Measurements from ENCODE around the gene TMEM106A. TPM values are rescaled to one million over a fixed set of nuclear protein-coding genes. Genes with fewer than 3 reads are reported as not detected.
"Not testable (repeated sequence)": the region's sequence is repeated elsewhere in the genome, so short reads cannot be mapped to it uniquely, and the experiment has no call there.

Gene TMEM106A
- total RNA-seq, 1 experiment from 2014 or later = 2.2 TPM

- BruUV-seq (replicated peaks); H3K4me1 Mint-ChIP-seq (ENCODE audit: insufficient read depth, unreplicated experiment); H3K9me3 Mint-ChIP-seq (ENCODE audit: unreplicated experiment); H3K27me3 Mint-ChIP-seq (ENCODE audit: insufficient read depth, unreplicated experiment); H3K27ac Mint-ChIP-seq (ENCODE audit: low read depth, unreplicated experiment); POLR2A ChIA-PET; DNase-seq (ENCODE audit: unreplicated experiment); H3K4me3 Mint-ChIP-seq (ENCODE audit: unreplicated experiment); H3K36me3 Mint-ChIP-seq (ENCODE audit: insufficient read depth, unreplicated experiment); intact Hi-C loops (cut with micrococcal nuclease); CTCF ChIA-PET: not testable (repeated sequence)
These were observed 19.7 kb downstream of the TMEM106A start for GRCh38 chr17:43231205-43232020.

GRCh38 chr17:43232021-43232699 lies 20.5 kb downstream of the TMEM106A start:
- POLR2A ChIA-PET; H3K27ac Mint-ChIP-seq (ENCODE audit: low read depth, unreplicated experiment); H3K9me3 Mint-ChIP-seq (ENCODE audit: unreplicated experiment); H3K27me3 Mint-ChIP-seq (ENCODE audit: insufficient read depth, unreplicated experiment); H3K36me3 Mint-ChIP-seq (ENCODE audit: insufficient read depth, unreplicated experiment); H3K4me3 Mint-ChIP-seq (ENCODE audit: unreplicated experiment); intact Hi-C loops (cut with micrococcal nuclease); H3K4me1 Mint-ChIP-seq (ENCODE audit: insufficient read depth, unreplicated experiment); DNase-seq (ENCODE audit: unreplicated experiment); CTCF ChIA-PET: not testable (repeated sequence)
- BruUV-seq (replicated peaks) = TSS peak; percentile 59

GRCh38 chr17:43233263-43233662 lies 21.6 kb downstream of the TMEM106A start:
- H3K27me3 Mint-ChIP-seq (ENCODE audit: insufficient read depth, unreplicated experiment); H3K4me1 Mint-ChIP-seq (ENCODE audit: insufficient read depth, unreplicated experiment); POLR2A ChIA-PET; BruUV-seq (replicated peaks); H3K4me3 Mint-ChIP-seq (ENCODE audit: unreplicated experiment); H3K36me3 Mint-ChIP-seq (ENCODE audit: insufficient read depth, unreplicated experiment); CTCF ChIA-PET; intact Hi-C loops (cut with micrococcal nuclease); DNase-seq (ENCODE audit: unreplicated experiment); H3K27ac Mint-ChIP-seq (ENCODE audit: low read depth, unreplicated experiment); H3K9me3 Mint-ChIP-seq (ENCODE audit: unreplicated experiment): not testable (repeated sequence)

DNA sequence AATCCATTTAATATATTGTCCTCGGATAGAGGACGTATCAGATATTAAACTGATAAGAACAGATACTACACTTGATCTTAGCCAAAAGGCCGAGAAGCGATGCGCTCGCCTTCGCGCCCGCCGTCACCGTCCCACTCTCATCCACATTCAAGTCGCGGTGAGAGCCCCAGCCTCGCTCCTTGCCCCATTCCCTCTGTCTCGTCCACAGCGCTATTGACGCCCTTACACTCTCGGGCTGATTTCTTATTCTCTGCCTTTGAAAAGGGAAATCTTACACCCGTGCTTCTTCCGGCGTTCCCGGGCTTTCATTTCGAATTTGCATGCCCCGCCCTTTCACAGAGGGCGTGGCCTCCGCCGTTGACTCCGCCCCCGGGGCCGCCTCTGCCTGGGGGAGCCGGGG lies 22.2 kb downstream of the TMEM106A start, which contains the start of gene RNU2-1:
Gene RNU2-1, minus strand, starts transcription at position 101 of the 400 bp plus-strand sequence.
- POLR2A ChIA-PET; intact Hi-C loops (cut with micrococcal nuclease); DNase-seq (ENCODE audit: unreplicated experiment); BruUV-seq (replicated peaks); H3K4me3 Mint-ChIP-seq (ENCODE audit: unreplicated experiment); H3K27me3 Mint-ChIP-seq (ENCODE audit: insufficient read depth, unreplicated experiment); CTCF ChIA-PET; H3K36me3 Mint-ChIP-seq (ENCODE audit: insufficient read depth, unreplicated experiment); H3K4me1 Mint-ChIP-seq (ENCODE audit: insufficient read depth, unreplicated experiment); H3K27ac Mint-ChIP-seq (ENCODE audit: low read depth, unreplicated experiment); H3K9me3 Mint-ChIP-seq (ENCODE audit: unreplicated experiment): not testable (repeated sequence)

DNA sequence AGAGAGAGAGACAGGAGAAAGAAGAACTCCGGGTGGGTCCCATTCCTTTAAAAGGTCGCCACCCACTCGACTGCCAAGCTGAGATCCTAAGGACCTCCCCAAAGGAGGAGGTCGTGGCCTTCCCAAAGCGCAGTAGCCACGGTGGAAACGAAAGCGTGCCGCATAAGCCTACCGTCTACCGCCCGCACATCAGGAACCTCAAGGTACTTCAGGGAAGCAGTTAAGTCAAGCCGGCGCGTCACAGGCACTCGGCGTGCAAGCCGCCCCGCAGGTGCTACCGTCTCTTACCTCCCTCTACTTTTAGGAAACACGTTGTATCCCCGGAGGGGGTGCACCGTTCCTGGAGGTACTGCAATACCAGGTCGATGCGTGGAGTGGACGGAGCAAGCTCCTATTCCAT lies 27.9 kb downstream of the TMEM106A start:
- H3K4me1 Mint-ChIP-seq (ENCODE audit: insufficient read depth, unreplicated experiment); H3K4me3 Mint-ChIP-seq (ENCODE audit: unreplicated experiment); H3K27ac Mint-ChIP-seq (ENCODE audit: low read depth, unreplicated experiment); DNase-seq (ENCODE audit: unreplicated experiment); BruUV-seq (replicated peaks); CTCF ChIA-PET; H3K36me3 Mint-ChIP-seq (ENCODE audit: insufficient read depth, unreplicated experiment); H3K9me3 Mint-ChIP-seq (ENCODE audit: unreplicated experiment); H3K27me3 Mint-ChIP-seq (ENCODE audit: insufficient read depth, unreplicated experiment); POLR2A ChIA-PET; intact Hi-C loops (cut with micrococcal nuclease): not testable (repeated sequence)

DNA sequence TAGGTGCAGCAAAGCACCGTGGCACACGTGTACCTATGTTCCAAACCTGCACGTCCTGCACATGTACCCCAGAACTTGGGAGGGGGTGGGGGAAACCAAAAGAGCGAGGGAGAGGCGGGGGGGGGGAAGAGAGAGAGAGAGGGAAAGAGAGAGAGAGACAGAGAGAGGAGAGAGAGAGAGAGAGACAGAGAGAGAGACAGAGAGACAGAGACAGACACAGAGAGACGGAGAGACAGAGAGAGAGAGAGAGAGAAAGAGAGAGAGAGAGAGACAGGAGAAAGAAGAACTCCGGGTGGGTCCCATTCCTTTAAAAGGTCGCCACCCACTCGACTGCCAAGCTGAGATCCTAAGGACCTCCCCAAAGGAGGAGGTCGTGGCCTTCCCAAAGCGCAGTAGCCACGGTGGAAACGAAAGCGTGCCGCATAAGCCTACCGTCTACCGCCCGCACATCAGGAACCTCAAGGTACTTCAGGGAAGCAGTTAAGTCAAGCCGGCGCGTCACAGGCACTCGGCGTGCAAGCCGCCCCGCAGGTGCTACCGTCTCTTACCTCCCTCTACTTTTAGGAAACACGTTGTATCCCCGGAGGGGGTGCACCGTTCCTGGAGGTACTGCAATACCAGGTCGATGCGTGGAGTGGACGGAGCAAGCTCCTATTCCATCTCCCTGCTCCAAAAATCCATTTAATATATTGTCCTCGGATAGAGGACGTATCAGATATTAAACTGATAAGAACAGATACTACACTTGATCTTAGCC lies 29.1 kb downstream of the TMEM106A start:
- POLR2A ChIA-PET; DNase-seq (ENCODE audit: unreplicated experiment); BruUV-seq (replicated peaks); H3K27ac Mint-ChIP-seq (ENCODE audit: low read depth, unreplicated experiment); H3K27me3 Mint-ChIP-seq (ENCODE audit: insufficient read depth, unreplicated experiment); CTCF ChIA-PET; H3K4me3 Mint-ChIP-seq (ENCODE audit: unreplicated experiment); H3K36me3 Mint-ChIP-seq (ENCODE audit: insufficient read depth, unreplicated experiment); H3K4me1 Mint-ChIP-seq (ENCODE audit: insufficient read depth, unreplicated experiment); H3K9me3 Mint-ChIP-seq (ENCODE audit: unreplicated experiment); intact Hi-C loops (cut with micrococcal nuclease): not testable (repeated sequence)

DNA sequence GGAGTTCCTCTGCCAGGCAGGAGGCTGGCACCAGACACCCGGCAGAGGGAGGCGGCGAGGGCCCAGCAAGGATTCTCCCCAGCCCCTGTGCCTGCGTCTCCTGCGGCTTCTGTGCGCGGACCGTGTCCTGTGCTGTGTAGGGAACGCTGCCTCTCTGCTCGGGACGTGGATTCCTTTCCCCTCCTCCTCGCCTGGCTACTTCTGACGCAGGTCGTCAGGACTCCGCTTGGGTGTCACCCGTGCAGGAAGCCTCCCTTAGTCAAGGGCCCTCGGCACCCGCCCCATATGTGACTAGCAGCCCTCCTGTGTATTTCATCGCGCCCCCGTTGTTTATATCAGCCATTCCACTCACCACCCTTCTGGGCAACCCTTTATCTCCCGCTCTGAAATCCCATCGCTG lies 34.8 kb downstream of the TMEM106A start:
- H3K4me1 Mint-ChIP-seq (ENCODE audit: insufficient read depth, unreplicated experiment); CTCF ChIA-PET; H3K4me3 Mint-ChIP-seq (ENCODE audit: unreplicated experiment); BruUV-seq (replicated peaks); DNase-seq (ENCODE audit: unreplicated experiment); POLR2A ChIA-PET; H3K27me3 Mint-ChIP-seq (ENCODE audit: insufficient read depth, unreplicated experiment); intact Hi-C loops (cut with micrococcal nuclease); H3K9me3 Mint-ChIP-seq (ENCODE audit: unreplicated experiment); H3K36me3 Mint-ChIP-seq (ENCODE audit: insufficient read depth, unreplicated experiment); H3K27ac Mint-ChIP-seq (ENCODE audit: low read depth, unreplicated experiment): not testable (repeated sequence)
